Mesenchymal stem cell (in vitro differentiated cells and primary cell): ENCODE results near the gene HBA2.
"Not testable (repeated sequence)": the region's sequence is repeated elsewhere in the genome, so short reads cannot be mapped to it uniquely, and the experiment has no call there.

Experiments used
- DNase-seq: peaks from one replicate; pipeline ENCODE4 v3.0.0-alpha.2; 2013
- H2AFZ ChIP-seq: one replicate; pipeline ENCODE4 v1.6.1; 2013; ENCODE audit warnings: low read depth, mild to moderate bottlenecking, control low read depth, inconsistent platforms, low read length, moderate library complexity
- H2AK5ac ChIP-seq: 2 replicates; pipeline ENCODE4 v1.6.1; 2013; ENCODE audit warnings: low read length, moderate library complexity, mild to moderate bottlenecking, inconsistent platforms; ENCODE audit not compliant: severe bottlenecking
- H2BK120ac ChIP-seq: one replicate; pipeline ENCODE4 v1.6.1; 2013; ENCODE audit warnings: low read depth, mild to moderate bottlenecking, inconsistent platforms, low read length, moderate library complexity
- H2BK12ac ChIP-seq, 2 experiments: one replicate each; pipeline ENCODE4 v1.6.1; 2013; ENCODE audit warnings: inconsistent platforms in 2 of 2, low read length in 2 of 2, mild to moderate bottlenecking in 2 of 2, moderate library complexity in 2 of 2, control low read depth in 1 of 2
- H2BK15ac ChIP-seq: one replicate; pipeline ENCODE4 v1.6.1; 2013; ENCODE audit warnings: mild to moderate bottlenecking, low read depth, inconsistent platforms; ENCODE audit not compliant: poor library complexity, severe bottlenecking
- H2BK5ac ChIP-seq: 2 replicates; pipeline ENCODE4 v1.6.1; 2013; ENCODE audit warnings: low read depth, mild to moderate bottlenecking, low read length, control low read depth, inconsistent platforms; ENCODE audit not compliant: poor library complexity, severe bottlenecking
- H3K14ac ChIP-seq, 2 experiments: one replicate each; pipeline ENCODE4 v1.6.1; 2013; ENCODE audit warnings: inconsistent platforms in 2 of 2, low read length in 2 of 2, control low read depth in 1 of 2, mild to moderate bottlenecking in 1 of 2, moderate library complexity in 1 of 2
- H3K18ac ChIP-seq, 2 experiments: one replicate each; pipeline ENCODE4 v1.6.1; 2013; ENCODE audit warnings: inconsistent platforms in 2 of 2, low read length in 2 of 2, control low read depth in 1 of 2, low read depth in 1 of 2, mild to moderate bottlenecking in 1 of 2
- H3K23ac ChIP-seq, 2 experiments: one replicate each; pipeline ENCODE4 v1.6.1; 2013; ENCODE audit warnings: inconsistent platforms in 2 of 2, low read length in 2 of 2, mild to moderate bottlenecking in 2 of 2, moderate library complexity in 2 of 2, control low read depth in 1 of 2
- H3K27ac ChIP-seq: 2 replicates; pipeline ENCODE4 v1.5.1; 2013; ENCODE audit warnings: mild to moderate bottlenecking, moderate library complexity, low read length, control low read depth, inconsistent platforms; ENCODE audit not compliant: poor library complexity, severe bottlenecking
- H3K27me3 ChIP-seq, 2 experiments: 2 replicates each; pipeline versions ENCODE4 v1.6.1 to v1.7.0; 2013; ENCODE audit warnings: low read length in 2 of 2, mild to moderate bottlenecking in 2 of 2, moderate library complexity in 2 of 2, control low read depth in 1 of 2, inconsistent platforms in 1 of 2; ENCODE audit not compliant: control insufficient read depth in 1 of 2, insufficient read depth in 1 of 2
- H3K36me3 ChIP-seq, 2 experiments: 2 replicates each; pipeline versions ENCODE4 v1.6.1 to v1.7.0; 2013; ENCODE audit warnings: low read length in 2 of 2, control low read depth in 1 of 2, inconsistent platforms in 1 of 2, low read depth in 1 of 2, mild to moderate bottlenecking in 1 of 2; ENCODE audit not compliant: insufficient read depth in 2 of 2, control insufficient read depth in 1 of 2
- H3K4ac ChIP-seq, 2 experiments: one replicate each; pipeline ENCODE4 v1.6.1; 2013; ENCODE audit warnings: inconsistent platforms in 2 of 2, low read length in 2 of 2, mild to moderate bottlenecking in 2 of 2, moderate library complexity in 2 of 2, control low read depth in 1 of 2, low read depth in 1 of 2
- H3K4me1 ChIP-seq: 2 replicates; pipeline ENCODE4 v1.6.1; 2013; ENCODE audit warnings: low read depth, low read length, control low read depth; ENCODE audit not compliant: control insufficient read depth, insufficient read depth
- H3K4me2 ChIP-seq: 2 replicates; pipeline ENCODE4 v1.6.1; 2013; ENCODE audit warnings: low read length, mild to moderate bottlenecking, inconsistent platforms; ENCODE audit not compliant: poor library complexity, severe bottlenecking
- H3K4me3 ChIP-seq, 2 experiments: 2 replicates each; pipeline versions ENCODE4 v1.5.1 to v1.7.0; 2013; ENCODE audit warnings: low read length in 2 of 2, mild to moderate bottlenecking in 2 of 2, control low read depth in 1 of 2, low read depth in 1 of 2; ENCODE audit not compliant: insufficient read depth in 1 of 2
- H3K79me1 ChIP-seq: replicated peaks from 2 replicates; pipeline ENCODE4 v1.6.1; 2013; ENCODE audit warnings: mild to moderate bottlenecking, control low read depth, low read length, inconsistent platforms; ENCODE audit not compliant: poor library complexity, severe bottlenecking
- H3K9ac ChIP-seq: 2 replicates; pipeline ENCODE4 v1.7.0; 2013; ENCODE audit warnings: mild to moderate bottlenecking, low read length, moderate library complexity
- H3K9me3 ChIP-seq: 2 replicates; pipeline ENCODE4 v1.7.0; 2013; ENCODE audit warnings: mild to moderate bottlenecking, low read length; ENCODE audit not compliant: control insufficient read depth
- H4K8ac ChIP-seq: one replicate; pipeline ENCODE4 v1.6.1; 2013; ENCODE audit warnings: inconsistent platforms, mild to moderate bottlenecking, low read length, moderate library complexity
- H4K91ac ChIP-seq: one replicate; pipeline ENCODE4 v1.6.1; 2013; ENCODE audit warnings: mild to moderate bottlenecking, low read length, inconsistent platforms
- WGBS: methylation state at CpG from one replicate; pipeline ENCODE4 v1.1.7; 2013; ENCODE audit warnings: mixed read lengths; 5-methylcytosine and 5-hydroxymethylcytosine counted together

The HBA2 gene

GRCh38 chr16:173928-174769 is 1.5 kb downstream of the HBA2 start:
- not testable (repeated sequence) for H3K4me2 ChIP-seq, H2AK5ac ChIP-seq, H2BK12ac ChIP-seq, H2BK120ac ChIP-seq, H2BK5ac ChIP-seq, H3K18ac ChIP-seq, H3K4me3 ChIP-seq, H2BK15ac ChIP-seq, H2AFZ ChIP-seq, H3K36me3 ChIP-seq, H3K79me1 ChIP-seq, H3K23ac ChIP-seq, H3K4me1 ChIP-seq, H3K9me3 ChIP-seq, H3K9ac ChIP-seq, H4K91ac ChIP-seq, H3K4ac ChIP-seq, H4K8ac ChIP-seq, H3K27ac ChIP-seq, H3K14ac ChIP-seq
- H3K27me3 ChIP-seq = peaks cover 45 to 52% of the 10 kb centered on the region in 2 experiments
- WGBS = 32% methylated on average over 6 of the region's 13 CpGs
- peak; percentile 21 for DNase-seq

- no peak overlapping the region for H2BK15ac ChIP-seq
- H3K4me3 ChIP-seq = no peak overlapping the region
- H2BK120ac ChIP-seq = no peak overlapping the region
- H3K4ac ChIP-seq = no peak overlapping the region
- H2BK5ac ChIP-seq = no peak overlapping the region
- no peak overlapping the region for H2AK5ac ChIP-seq
- peaks cover 3% of the 10 kb centered on the region for H3K4me1 ChIP-seq
- H3K14ac ChIP-seq = no peak overlapping the region
- H3K79me1 ChIP-seq = no peaks in the 10 kb centered on the region
- H3K18ac ChIP-seq = no peak overlapping the region
- no peak overlapping the region for H3K27ac ChIP-seq
- no peak overlapping the region for H4K8ac ChIP-seq
- H3K4me2 ChIP-seq = no peak overlapping the region
- DNase-seq = no peak
- peaks cover 53 to 60% of the 10 kb centered on the region in 2 experiments for H3K27me3 ChIP-seq
- H3K9ac ChIP-seq = no peak overlapping the region
- no peak overlapping the region for H2AFZ ChIP-seq
- H3K9me3 ChIP-seq = no peaks in the 10 kb centered on the region
- WGBS = 43% methylated on average over 3 of the region's 8 CpGs
- H3K23ac ChIP-seq = peak overlapping the region in 1 of 2 experiments; percentile 17
- H3K36me3 ChIP-seq = no peaks in the 10 kb centered on the region
- no peak overlapping the region for H4K91ac ChIP-seq
- H2BK12ac ChIP-seq = no peak overlapping the region
Observed at GRCh38 chr16:175011-175949, 2.6 kb downstream of the HBA2 start.

- H2BK120ac ChIP-seq, H2BK12ac ChIP-seq, H2AK5ac ChIP-seq, H2BK5ac ChIP-seq, H3K9ac ChIP-seq, H3K23ac ChIP-seq, H4K8ac ChIP-seq, H2AFZ ChIP-seq, H3K79me1 ChIP-seq, H3K4me3 ChIP-seq, H3K18ac ChIP-seq, H3K4ac ChIP-seq, H3K14ac ChIP-seq, H3K36me3 ChIP-seq, H2BK15ac ChIP-seq, H3K27ac ChIP-seq, H4K91ac ChIP-seq, H3K9me3 ChIP-seq, H3K4me2 ChIP-seq, DNase-seq: not testable (repeated sequence)
- no CpG with 5 or more reads among the region's 39 CpGs for WGBS
- peaks cover 54 to 56% of the 10 kb centered on the region in 2 experiments for H3K27me3 ChIP-seq
- H3K4me1 ChIP-seq = peaks cover 11% of the 10 kb centered on the region
Observed at GRCh38 chr16:176006-176405, 3.3 kb downstream of the HBA2 start.
